Measurements from ENCODE around the gene SSH3. TPM values are rescaled to one million over a fixed set of nuclear protein-coding genes. Genes with fewer than 3 reads are reported as not detected.

Gene SSH3
- total and polyA plus RNA-seq, 7 experiments from 2014 or later: 1.1 to 23.8 (median 14.8) TPM

GRCh38 chr11:67344264-67344663 lies 40.9 kb downstream of the SSH3 start:
- peaks cover 0 to 3% (median 0%) of the 10 kb centered on the region in 5 donors for H3K36me3 Mint-ChIP-seq
- no peaks in the 10 kb centered on the region for H3K27me3 Mint-ChIP-seq
- H3K27ac ChIP-seq (ENCODE audit: low read depth, low read length): peak overlapping the region; percentile 68

DNA sequence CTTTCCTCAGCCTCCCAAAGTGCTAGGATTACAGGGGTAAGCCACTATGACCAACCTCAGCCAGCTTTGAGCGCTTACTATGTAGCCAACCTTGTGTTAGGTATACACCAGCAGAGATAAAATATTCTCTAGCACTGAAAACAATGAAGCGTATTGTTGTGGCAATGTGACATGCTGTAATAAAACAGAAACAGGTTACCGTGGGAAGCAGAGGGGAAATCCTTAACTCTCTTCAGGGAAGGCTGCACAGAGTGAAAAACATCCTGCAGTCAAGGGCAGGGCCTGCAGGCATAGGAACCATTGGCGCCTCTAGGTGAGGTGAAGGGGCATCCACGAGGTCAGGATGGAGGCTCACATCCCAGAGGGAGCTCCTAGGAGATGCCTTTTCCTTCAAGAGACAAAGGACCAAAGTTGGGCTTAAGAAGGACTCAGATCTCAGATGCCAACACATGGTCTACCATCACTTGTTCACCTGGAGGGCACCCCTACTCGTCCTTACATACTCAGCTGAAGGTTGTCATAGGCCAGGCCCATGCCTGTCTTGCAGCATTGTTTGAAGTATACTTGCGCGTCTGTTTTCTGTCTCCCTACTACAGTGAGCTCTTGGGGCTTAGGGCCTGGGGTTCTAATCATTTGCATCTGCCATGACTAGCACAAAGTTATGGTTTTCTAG lies 42.1 kb downstream of the SSH3 start:
- ATAC-seq: peak; percentile 68
- Histone ChIP-seq H3K4me3 (ENCODE audit: low read length) (no peak overlapping the region), H3K27ac (ENCODE audit: low read depth, low read length) (peak overlapping the region; percentile 68), H3K36me3 (ENCODE audit: control insufficient read depth in 2 of 3, insufficient read depth in 3 of 3, low read length in 3 of 3) (no peaks in the 10 kb centered on the region), H3K27me3 (ENCODE audit: control insufficient read depth in 2 of 2, insufficient read depth in 2 of 2, low read length in 2 of 2) (no peaks in the 10 kb centered on the region), H3K4me1 (ENCODE audit: control insufficient read depth in 2 of 2, insufficient read depth in 2 of 2, low read length in 2 of 2) (peaks cover 0 to 32% of the 10 kb centered on the region in 2 donors), H3K9me3 (ENCODE audit: control insufficient read depth in 2 of 3, low read length in 3 of 3) (no peaks in the 10 kb centered on the region)
- POLR2A ChIA-PET: interaction anchor here (0.7 to 5.4 kb wide), 24 partner anchors 8 to 502 kb away, joined by 3 to 41 read pairs (median 4); partner anchors contain the start of genes ANKRD13D, CORO1B, GRK2 and POLD4
- Mint-ChIP-seq H3K9me3 (peaks cover 0 to 1% (median 0%) of the 10 kb centered on the region in 11 donors), H3K27me3 (no peaks in the 10 kb centered on the region), H3K4me3 (peak overlapping the region; percentile 30 to 74 (median 58)), H3K27ac (peak overlapping the region; percentile 61 to 98 (median 92)), H3K36me3 (peaks cover 0 to 3% (median 0%) of the 10 kb centered on the region in 5 donors), H3K4me1 (peaks cover 25 to 66% (median 58%) of the 10 kb centered on the region in 7 donors)
- intact Hi-C loops (cut with micrococcal nuclease): loop anchor here in 1 of 2 donors (1.0 to 2.0 kb wide), 3 partner anchors 8 to 83 kb away; partner anchors contain the start of gene POLD4
- DNase-seq: peak in 4 of 9 donors; percentile 13 to 39 (median 30)
- CTCF ChIA-PET: interaction anchor here (0.6 to 4.7 kb wide), 30 partner anchors 8 to 145 kb away, joined by 3 to 87 read pairs (median 4); partner anchors contain the start of genes CLCF1, GRK2, POLD4 and PPP1CA

More at GRCh38 chr11:67344264-67344663, 40.9 kb downstream of the SSH3 start:
- Mint-ChIP-seq H3K4me3 (peak overlapping the region; percentile 12 to 80 (median 70)), H3K27ac (peak overlapping the region; percentile 61 to 97 (median 92)), H3K9me3 (peaks cover 0 to 1% (median 0%) of the 10 kb centered on the region in 11 donors), H3K4me1 (peaks cover 21 to 57% (median 48%) of the 10 kb centered on the region in 7 donors)
- Histone ChIP-seq H3K36me3 (ENCODE audit: control insufficient read depth in 2 of 3, insufficient read depth in 3 of 3, low read length in 3 of 3) (no peaks in the 10 kb centered on the region), H3K4me1 (ENCODE audit: control insufficient read depth in 2 of 2, insufficient read depth in 2 of 2, low read length in 2 of 2) (peaks cover 0 to 32% of the 10 kb centered on the region in 2 donors), H3K9me3 (ENCODE audit: control insufficient read depth in 2 of 3, low read length in 3 of 3) (no peaks in the 10 kb centered on the region), H3K27me3 (ENCODE audit: control insufficient read depth in 2 of 2, insufficient read depth in 2 of 2, low read length in 2 of 2) (no peaks in the 10 kb centered on the region), H3K4me3 (ENCODE audit: low read length) (no peak overlapping the region)
- CTCF ChIA-PET: interaction anchor here (0.6 to 4.7 kb wide), 9 partner anchors 9 to 1709 kb away, joined by 3 to 87 read pairs (median 15); partner anchors contain the start of gene POLD4
- DNase-seq: peak in 5 of 9 donors; percentile 25 to 37 (median 27)
- intact Hi-C loops (cut with micrococcal nuclease): loop anchor here in 1 of 2 donors (2.0 kb wide), 1 partner anchor 27 kb away; no protein-coding TSS in a partner anchor
- POLR2A ChIA-PET: interaction anchor here (1.1 to 5.4 kb wide), 7 partner anchors 11 to 104 kb away, joined by 4 to 41 read pairs (median 5); partner anchors contain the start of genes POLD4 and RAD9A
- ATAC-seq: peak; percentile 44

- Mint-ChIP-seq H3K9me3 (peaks cover 0 to 1% (median 0%) of the 10 kb centered on the region in 11 donors), H3K36me3 (peaks cover 0 to 3% (median 0%) of the 10 kb centered on the region in 5 donors), H3K27me3 (no peaks in the 10 kb centered on the region), H3K27ac (peak overlapping the region; percentile 61 to 98 (median 92)), H3K4me3 (peak overlapping the region; percentile 30 to 74 (median 56)), H3K4me1 (peaks cover 27 to 70% (median 60%) of the 10 kb centered on the region in 7 donors)
- ChIA-PET CTCF (interaction anchor here (0.6 to 4.7 kb wide), 29 partner anchors 8 to 924 kb away, joined by 3 to 87 read pairs (median 4); partner anchors contain the start of genes CLCF1, GRK2, PPP1CA and RAD9A), POLR2A (interaction anchor here (0.6 to 5.4 kb wide), 27 partner anchors 9 to 502 kb away, joined by 3 to 41 read pairs (median 4); partner anchors contain the start of genes ANKRD13D, CORO1B, POLD4 and PTPRCAP)
- peak overlapping the region; percentile 68 for H3K27ac ChIP-seq (ENCODE audit: low read depth, low read length)
- intact Hi-C loops (cut with micrococcal nuclease): loop anchor here (1.0 to 2.0 kb wide), 4 partner anchors 7 to 84 kb away; partner anchors contain the start of gene POLD4 (in 1 of the 2)
- no peaks in the 10 kb centered on the region for H3K36me3 ChIP-seq (ENCODE audit: control insufficient read depth in 2 of 3, insufficient read depth in 3 of 3, low read length in 3 of 3)
- peaks cover 5 to 38% of the 10 kb centered on the region in 2 donors for H3K4me1 ChIP-seq (ENCODE audit: control insufficient read depth in 2 of 2, insufficient read depth in 2 of 2, low read length in 2 of 2)
- DNase-seq (peak in 5 of 9 donors; percentile 34 to 62 (median 52)), ATAC-seq (peak; percentile 76)
- no peak overlapping the region for H3K4me3 ChIP-seq (ENCODE audit: low read length)
- no peaks in the 10 kb centered on the region for H3K9me3 ChIP-seq (ENCODE audit: control insufficient read depth in 2 of 3, low read length in 3 of 3)
- no peaks in the 10 kb centered on the region for H3K27me3 ChIP-seq (ENCODE audit: control insufficient read depth in 2 of 2, insufficient read depth in 2 of 2, low read length in 2 of 2)
These were observed 42.8 kb downstream of the SSH3 start for GRCh38 chr11:67345920-67346819.

DNA sequence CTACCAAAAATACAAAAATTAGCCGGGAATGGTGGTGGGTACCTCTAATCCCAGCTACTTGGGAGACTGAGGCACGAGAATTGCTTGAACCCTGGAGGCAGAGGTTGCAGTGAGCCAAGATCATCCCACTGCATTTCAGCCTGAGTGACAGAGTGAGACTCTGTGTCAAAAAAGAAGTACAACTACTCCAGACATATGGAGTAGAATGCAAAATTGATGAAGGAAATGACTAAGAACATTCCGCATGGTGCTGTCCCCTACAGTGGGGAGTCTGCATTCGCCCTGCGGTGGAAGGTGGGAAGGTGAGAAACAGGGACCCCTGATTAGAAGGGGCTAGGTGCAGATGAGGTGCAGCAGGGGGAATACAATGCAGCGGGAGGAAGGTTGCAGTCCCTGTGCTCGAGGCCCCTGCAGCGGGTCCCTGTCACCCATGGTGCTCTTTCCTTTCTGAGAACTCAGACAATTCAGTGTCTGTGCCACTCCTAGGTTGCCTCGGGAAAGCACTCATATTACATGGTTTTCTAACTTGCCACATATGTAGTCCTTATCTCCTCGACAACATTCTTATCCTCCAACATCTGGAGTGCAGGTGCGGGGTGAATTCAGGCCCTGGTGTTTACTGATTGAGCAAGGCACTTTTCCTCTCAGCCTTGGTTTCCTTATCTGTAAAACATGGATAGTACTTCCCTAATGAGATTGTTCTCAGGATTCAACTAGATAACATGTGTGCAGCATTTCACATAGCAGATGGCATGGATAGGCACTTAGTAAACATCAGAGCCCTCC lies 44.8 kb downstream of the SSH3 start:
- Mint-ChIP-seq H3K27me3 (no peaks in the 10 kb centered on the region), H3K4me1 (peaks cover 35 to 75% (median 65%) of the 10 kb centered on the region in 7 donors), H3K27ac (peak overlapping the region in 8 of 9 donors; percentile 44 to 90 (median 79)), H3K36me3 (no peaks in the 10 kb centered on the region), H3K9me3 (peaks cover 0 to 2% (median 0%) of the 10 kb centered on the region in 11 donors), H3K4me3 (peak overlapping the region in 1 of 10 donors; percentile 28)
- no peaks in the 10 kb centered on the region for H3K27me3 ChIP-seq (ENCODE audit: control insufficient read depth in 2 of 2, insufficient read depth in 2 of 2, low read length in 2 of 2)
- H3K4me1 ChIP-seq (ENCODE audit: control insufficient read depth in 2 of 2, insufficient read depth in 2 of 2, low read length in 2 of 2): peaks cover 20 to 53% of the 10 kb centered on the region in 2 donors
- ChIA-PET POLR2A (interaction anchor here (0.7 to 17.2 kb wide), 10 partner anchors 10 to 54 kb away, joined by 3 to 272 read pairs (median 4); partner anchors contain the start of gene CLCF1), CTCF (interaction anchor here (0.7 to 16.9 kb wide), 6 partner anchors 23 to 37 kb away, joined by 7 to 495 read pairs (median 37); partner anchors contain the start of gene CLCF1)
- no peaks in the 10 kb centered on the region for H3K9me3 ChIP-seq (ENCODE audit: control insufficient read depth in 2 of 3, low read length in 3 of 3)
- no peak for ATAC-seq
- H3K4me3 ChIP-seq (ENCODE audit: low read length): no peak overlapping the region
- peaks cover 0 to under 1% (median 0%) of the 10 kb centered on the region in 3 experiments for H3K36me3 ChIP-seq (ENCODE audit: control insufficient read depth in 2 of 3, insufficient read depth in 3 of 3, low read length in 3 of 3)
- no peak overlapping the region for H3K27ac ChIP-seq (ENCODE audit: low read depth, low read length)
- intact Hi-C loops (cut with micrococcal nuclease): no loop called here
- no peak for DNase-seq

DNA sequence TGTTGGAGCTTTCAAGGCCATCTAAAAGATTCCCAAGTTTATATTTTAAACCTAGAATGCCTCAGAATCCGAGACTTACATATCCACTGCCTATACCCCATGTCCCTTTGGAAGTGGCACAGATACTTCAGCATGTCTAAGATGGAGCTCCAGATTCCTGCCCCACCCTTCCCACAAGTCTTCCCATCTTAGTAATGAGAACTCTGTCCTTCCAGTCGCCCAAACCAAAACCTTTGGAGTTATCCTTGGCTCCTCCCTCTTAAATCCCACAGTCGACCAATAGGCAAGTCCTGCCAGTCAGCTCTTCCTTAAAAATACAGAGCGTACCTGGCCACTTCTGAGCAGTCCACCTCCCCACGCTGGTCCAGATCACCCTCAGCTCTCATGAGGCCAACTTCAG lies 45.7 kb downstream of the SSH3 start:
- POLR2A ChIA-PET: interaction anchor here (1.0 to 17.2 kb wide), 6 partner anchors 11 to 58 kb away, joined by 3 to 272 read pairs (median 4); partner anchors contain the start of gene CLCF1
- Histone ChIP-seq H3K4me1 (ENCODE audit: control insufficient read depth in 2 of 2, insufficient read depth in 2 of 2, low read length in 2 of 2) (peaks cover 24 to 52% of the 10 kb centered on the region in 2 donors), H3K27me3 (ENCODE audit: control insufficient read depth in 2 of 2, insufficient read depth in 2 of 2, low read length in 2 of 2) (no peaks in the 10 kb centered on the region), H3K4me3 (ENCODE audit: low read length) (no peak overlapping the region), H3K9me3 (ENCODE audit: control insufficient read depth in 2 of 3, low read length in 3 of 3) (no peaks in the 10 kb centered on the region), H3K36me3 (ENCODE audit: control insufficient read depth in 2 of 3, insufficient read depth in 3 of 3, low read length in 3 of 3) (peaks cover 0 to 3% (median 0%) of the 10 kb centered on the region in 3 experiments), H3K27ac (ENCODE audit: low read depth, low read length) (peak overlapping the region; percentile 37)
- H3K9me3 Mint-ChIP-seq: peaks cover 0 to 4% (median 0%) of the 10 kb centered on the region in 11 donors
- no peaks in the 10 kb centered on the region for H3K27me3 Mint-ChIP-seq
- DNase-seq: no peak
- CTCF ChIA-PET: interaction anchor here (0.7 to 16.9 kb wide), 5 partner anchors 18 to 737 kb away, joined by 3 to 495 read pairs (median 4); partner anchors contain the start of gene CLCF1
- no peak for ATAC-seq
- peaks cover 39 to 80% (median 70%) of the 10 kb centered on the region in 7 donors for H3K4me1 Mint-ChIP-seq
- H3K27ac Mint-ChIP-seq: peak overlapping the region in 8 of 9 donors; percentile 5 to 90 (median 79)
- no peaks in the 10 kb centered on the region for H3K36me3 Mint-ChIP-seq
- peak overlapping the region in 2 of 10 donors; percentile 10 to 16 for H3K4me3 Mint-ChIP-seq
- intact Hi-C loops (cut with micrococcal nuclease): no loop called here
